GM11168 (cell line): Measurements from ENCODE around the gene HRH1.

Source experiments
- in situ Hi-C: fragments of 300-500 bp; cut with MboI; formaldehyde crosslinking; loops from one replicate; pipeline ENCODE4 v1.12.0; 2022; ENCODE audit warnings: low sequenced_read_pairs; ENCODE audit not compliant: unreplicated experiment

Gene HRH1

DNA sequence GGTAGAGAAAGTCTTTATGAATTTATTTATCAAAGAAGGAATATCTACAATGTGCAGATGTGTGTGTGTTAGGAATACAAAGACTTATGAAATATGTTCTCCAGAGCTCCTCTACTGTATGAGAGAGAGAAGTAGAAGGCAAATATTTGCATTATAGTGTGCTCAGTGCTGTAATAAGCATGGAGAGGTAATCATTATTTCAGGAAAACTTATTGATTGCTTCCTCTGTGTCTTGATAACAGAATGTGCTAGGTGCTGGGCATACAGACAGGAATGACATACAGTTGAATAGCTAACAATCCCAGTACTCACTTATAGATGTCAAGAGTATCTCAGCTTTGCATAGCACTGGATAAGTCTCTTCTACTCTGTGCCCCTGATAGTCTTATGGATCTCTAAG, 148.2 kb downstream of the HRH1 start:
- in situ Hi-C loops, result no loop called here

- in situ Hi-C loops, result no loop called here
Measured at GRCh38 chr3:11304175-11304574, 149.9 kb downstream of the HRH1 start.

DNA sequence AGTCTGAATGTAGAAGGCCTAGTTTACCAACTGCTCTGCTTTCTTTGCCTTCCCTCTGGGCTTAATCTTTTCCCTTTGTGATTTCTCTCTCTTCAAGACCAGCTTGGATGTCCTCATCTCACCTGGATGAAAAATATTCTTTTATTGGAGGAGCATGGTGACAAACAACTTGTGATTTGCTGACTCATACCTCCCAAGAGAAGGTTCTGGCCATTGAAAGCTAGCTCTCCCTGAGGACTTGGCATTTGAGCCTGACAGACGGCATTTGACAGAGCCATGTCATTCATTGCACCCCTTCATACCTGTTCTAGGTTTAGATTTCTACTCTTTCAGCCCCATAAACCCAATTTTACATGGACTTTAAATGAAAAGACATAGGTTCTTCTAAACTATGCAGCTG, 151.2 kb downstream of the HRH1 start:
- in situ Hi-C loops, result no loop called here

- in situ Hi-C loops, result no loop called here
Measured at GRCh38 chr3:11306817-11307589, 152.7 kb downstream of the HRH1 start.

DNA sequence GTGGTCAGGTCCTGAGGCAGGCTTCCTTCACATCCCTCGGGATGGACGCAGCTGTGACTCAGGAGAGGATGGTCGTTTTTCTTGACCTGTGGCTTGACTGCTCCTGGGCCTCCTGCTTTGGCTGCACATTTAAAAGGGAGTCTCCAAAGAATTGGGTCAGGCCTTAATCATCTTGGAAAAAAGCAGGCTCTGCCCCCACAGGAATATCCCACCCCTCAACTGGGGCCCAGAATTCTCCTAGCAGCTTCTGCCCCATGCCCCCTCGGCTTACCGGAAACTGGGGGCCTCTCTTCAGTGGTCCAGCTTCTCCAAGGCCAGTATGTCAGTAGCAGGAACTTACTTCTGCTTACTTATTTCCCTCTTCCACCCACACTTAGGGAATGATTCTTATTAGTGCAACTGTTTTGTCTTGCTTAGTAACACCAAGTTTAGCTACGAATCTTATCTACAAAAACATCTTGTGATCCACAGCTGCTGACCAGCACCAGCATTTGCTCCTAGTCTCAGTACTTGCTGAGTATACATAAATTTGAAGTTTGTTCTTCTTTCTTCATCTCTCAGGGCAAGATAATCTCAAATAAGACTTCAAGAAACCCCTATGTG, 153.6 kb downstream of the HRH1 start:
- in situ Hi-C loops, result no loop called here

DNA sequence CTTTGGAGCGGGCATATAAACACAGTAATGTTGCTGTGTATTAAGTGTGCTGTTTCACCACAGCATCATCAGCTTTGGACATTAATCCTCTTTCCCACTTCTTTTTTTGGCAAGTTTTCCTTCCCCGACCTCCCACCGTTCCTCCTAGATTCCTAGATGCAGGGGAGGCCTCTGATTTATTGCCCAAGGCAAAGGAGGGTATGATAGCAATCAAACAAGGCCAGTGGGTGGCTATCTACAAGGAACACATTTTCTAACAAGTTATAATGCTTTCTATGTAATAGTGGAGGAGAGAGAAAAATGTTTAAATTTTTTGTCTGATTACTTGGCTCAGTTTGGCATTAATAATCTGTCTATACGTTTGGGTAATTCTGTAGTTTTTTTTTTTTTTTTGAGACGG, 156.0 kb downstream of the HRH1 start:
- in situ Hi-C loops, result no loop called here

DNA sequence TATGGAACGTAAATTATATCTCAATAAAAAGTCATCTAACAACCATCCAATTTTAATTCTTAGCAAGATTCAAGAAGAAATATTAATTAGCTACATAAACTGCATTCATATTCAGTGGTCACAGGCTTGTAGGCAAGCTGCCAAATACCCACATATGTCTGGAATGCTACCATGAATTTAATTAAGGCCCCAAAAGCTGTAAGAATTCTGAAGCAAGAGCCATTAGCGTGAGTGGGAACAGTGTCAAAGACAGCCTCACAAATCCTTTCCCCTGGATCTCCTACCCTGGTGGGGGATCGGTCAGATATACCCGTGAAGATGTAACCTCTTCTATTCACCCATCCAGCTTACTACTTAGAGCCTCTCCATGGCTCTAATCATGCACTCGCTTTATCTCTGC, 157.9 kb downstream of the HRH1 start:
- in situ Hi-C loops, result no loop called here
